ENCODE measurements around the gene SPNS3. TPM values are rescaled to one million over a fixed set of nuclear protein-coding genes. Genes with fewer than 3 reads are reported as not detected.

Gene SPNS3
- total and polyA plus RNA-seq, 2 of the 8 experiments (the other 6 are each of a cell fraction or from before 2014, with no cell fraction given) = not detected

DNA sequence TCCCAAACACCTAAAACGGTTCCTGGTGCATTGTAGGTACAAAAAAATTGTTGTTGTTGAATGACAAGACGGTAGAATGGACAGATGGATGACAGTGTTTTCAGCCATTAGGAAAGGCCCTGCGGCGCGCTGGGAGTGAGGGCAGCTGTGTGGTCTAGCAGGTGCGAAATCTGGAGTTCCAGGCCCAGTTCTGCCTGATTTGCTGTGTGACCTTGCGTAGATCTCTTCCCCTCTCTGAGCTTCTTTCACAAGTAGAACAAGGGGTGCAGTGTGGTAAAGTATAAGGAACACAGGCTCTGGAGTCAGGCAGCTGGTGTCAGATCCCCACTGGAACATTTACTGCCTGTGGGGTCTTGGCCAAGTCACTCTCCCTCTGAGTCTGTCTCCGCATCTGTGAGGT is 90.2 kb downstream of the SPNS3 start:
- H3K36me3 ChIP-seq (ENCODE audit: control insufficient read depth in 2 of 4, insufficient read depth in 4 of 4, low read length in 3 of 4) = no peaks in the 10 kb centered on the region
- H3K56ac ChIP-seq (replicated peaks; ENCODE audit: insufficient read length, low read depth, low read length) = no peak overlapping the region
- FAIRE-seq (no peak), DNase-seq (ENCODE audit: low read depth in 1 of 2, low spot score in 2 of 2) (no peak)
- H3K9ac ChIP-seq (replicated peaks in 1 of 4; ENCODE audit: extremely low read depth in 1 of 4, low read depth in 3 of 4, low read length in 3 of 4) = no peak overlapping the region
- H4K20me1 ChIP-seq (replicated peaks in 1 of 2; ENCODE audit: control insufficient read depth in 1 of 2, insufficient read depth in 2 of 2, low read length in 2 of 2) = no peaks in the 10 kb centered on the region
- 84% methylated on average over 8 of the region's 8 CpGs; no CpG with 5 or more reads in 1 of the 2 experiments for WGBS, 2 experiments (ENCODE audit: extremely low coverage in 1 of 2, insufficient coverage in 1 of 2, insufficient read length in 1 of 2, insufficient replicate concordance in 2 of 2, low coverage in 1 of 2, low lambda C conversion rate in 2 of 2, missing lambda C conversion rate in 1 of 2)
- no peak overlapping the region for H3K14ac ChIP-seq (ENCODE audit: insufficient read length)
- H3K4me2 ChIP-seq (ENCODE audit: insufficient read depth in 1 of 2, low read depth in 2 of 2, low read length in 2 of 2) = no peak overlapping the region
- POLR2A ChIA-PET (ENCODE audit: partially characterized antibody) = interaction anchor here (1.6 to 37.1 kb wide), 4 partner anchors 15 to 128 kb away, joined by 3 to 546 read pairs (median 6); partner anchors contain the start of genes GGT6 and MYBBP1A
- CTCF ChIA-PET (ENCODE audit: partially characterized antibody) = interaction anchor here (1.0 to 1.6 kb wide), 4 partner anchors 13 to 27 kb away, joined by 3 to 4 read pairs (median 4); no protein-coding TSS in a partner anchor
- H3K23me2 ChIP-seq (ENCODE audit: low read depth, low read length) = no peaks in the 10 kb centered on the region
- no peak overlapping the region for H3K27ac ChIP-seq (ENCODE audit: low read depth, low read length)
- H3K18ac ChIP-seq (ENCODE audit: extremely low read depth, low read length) = no peak overlapping the region
- no peaks in the 10 kb centered on the region for H3K79me2 ChIP-seq (ENCODE audit: control insufficient read depth in 1 of 2, insufficient read depth in 2 of 2, low read length in 2 of 2)
- no peak overlapping the region for H4K91ac ChIP-seq (replicated peaks; ENCODE audit: insufficient read length, low read length)
- H3K9me3 ChIP-seq (ENCODE audit: insufficient read depth in 2 of 2, low read depth in 1 of 2, low read length in 1 of 2) = no peaks in the 10 kb centered on the region
- no peak overlapping the region for H2BK5ac ChIP-seq (ENCODE audit: low read depth, low read length)
- no peak overlapping the region for H3K4ac ChIP-seq (replicated peaks; ENCODE audit: insufficient read length, low read depth, low read length)
- H2AFZ ChIP-seq (ENCODE audit: low read length) = no peak overlapping the region
- H4K8ac ChIP-seq (ENCODE audit: extremely low read depth, insufficient read depth, low read length) = no peak overlapping the region
- H3K79me1 ChIP-seq (ENCODE audit: low read depth, low read length) = no peaks in the 10 kb centered on the region
- no peak overlapping the region for H2BK12ac ChIP-seq (ENCODE audit: low read depth, low read length)
- H2AK5ac ChIP-seq (ENCODE audit: low read depth, low read length) = no peak overlapping the region
- no peak overlapping the region for H3K4me3 ChIP-seq (ENCODE audit: extremely low read depth in 1 of 4, insufficient read depth in 2 of 4, low read depth in 3 of 4, low read length in 4 of 4)
- H2BK15ac ChIP-seq (ENCODE audit: low read length) = no peak overlapping the region
- H2BK120ac ChIP-seq (replicated peaks; ENCODE audit: low read depth, low read length) = no peak overlapping the region
- peaks cover 0 to 2% (median 0%) of the 10 kb centered on the region in 4 experiments; a peak in 3 of 7 replicates for H3K4me1 ChIP-seq (replicated peaks in 1 of 4; ENCODE audit: control insufficient read depth in 3 of 4, insufficient read depth in 4 of 4, low read length in 3 of 4)
- H2BK20ac ChIP-seq (ENCODE audit: low read length) = no peak overlapping the region
- no peak overlapping the region for H4K5ac ChIP-seq (ENCODE audit: insufficient read length, low read depth, low read length)
- peaks cover 0 to 20% (median 14%) of the 10 kb centered on the region in 4 experiments; a peak in 6 of 7 replicates for H3K27me3 ChIP-seq (replicated peaks in 1 of 4; ENCODE audit: control insufficient read depth in 3 of 4, extremely low read depth in 1 of 4, insufficient read depth in 3 of 4, low read length in 3 of 4)
- H3K23ac ChIP-seq (ENCODE audit: insufficient read length) = no peak overlapping the region
- TF ChIP-seq TCF12 (IDR thresholded peaks at IDR 0.05; ENCODE audit: low read depth, low read length) (no peak), KDM1A (IDR thresholded peaks at IDR 0.05; ENCODE audit: borderline replicate concordance, low read length) (no peak), CEBPB (IDR thresholded peaks at IDR 0.05; ENCODE audit: low read depth, low read length) (no peak), SIX5 (IDR thresholded peaks at IDR 0.05; ENCODE audit: low read depth, low read length) (no peak), BCL11A (IDR thresholded peaks at IDR 0.05; ENCODE audit: low read depth in 2 of 2, low read length in 2 of 2) (no peak), CREB1 (IDR thresholded peaks at IDR 0.05) (no peak)
